ENCODE data around the gene PHLPP1. TPM values are rescaled to one million over a fixed set of nuclear protein-coding genes. Genes with fewer than 3 reads are reported as not detected.

Gene PHLPP1
- total and polyA plus RNA-seq, 2 experiments from 2014 or later: 15.7 to 73.6 TPM

GRCh38 chr18:62715759-62716615 lies 646 bp downstream of the PHLPP1 start:
- Mint-ChIP-seq H3K9me3 (peaks cover 6% of the 10 kb centered on the region; the same call in 1 of the 3 replicates), H3K4me3 (peak overlapping the region; percentile 96; the same call in 2 of the 3 replicates), H3K36me3 (ENCODE audit: low read depth) (peaks cover 25% of the 10 kb centered on the region), H3K27ac (no peak overlapping the region), H3K4me1 (peaks cover 32% of the 10 kb centered on the region), H3K27me3 (ENCODE audit: insufficient read depth, low read depth, poor library complexity) (peaks cover 19% of the 10 kb centered on the region)
- Histone ChIP-seq H3K79me2 (replicated peaks; ENCODE audit: insufficient read depth) (peaks cover 41% of the 10 kb centered on the region), H4K20me1 (replicated peaks; ENCODE audit: insufficient read depth) (peaks cover 17% of the 10 kb centered on the region), H3K9me2 (ENCODE audit: insufficient read depth) (no peaks in the 10 kb centered on the region), H3K27me3 (ENCODE audit: insufficient read depth) (no peaks in the 10 kb centered on the region), H3K4me1 (ENCODE audit: insufficient read depth) (peaks cover 31% of the 10 kb centered on the region), H3K4me3 (peak overlapping the region; percentile 65), H3K36me3 (ENCODE audit: insufficient read depth) (no peaks in the 10 kb centered on the region), H3F3A (replicated peaks; ENCODE audit: low read depth) (no peaks in the 10 kb centered on the region), H3K27ac (ENCODE audit: low read depth) (no peak overlapping the region), H3K4me2 (peak overlapping the region; percentile 82), H2AFZ (no peak overlapping the region)
- no peak for TF ChIP-seq POLR2AphosphoS5 (IDR thresholded peaks at IDR 0.05; ENCODE audit: low read depth)
- TF ChIP-seq NANOG (IDR thresholded peaks at IDR 0.05; ENCODE audit: borderline replicate concordance): no peak
- TF ChIP-seq EZH2 (IDR thresholded peaks at IDR 0.05; ENCODE audit: low read depth, unreplicated experiment): no peak
- TF ChIP-seq JUNB (IDR thresholded peaks at IDR 0.05; ENCODE audit: unreplicated experiment): no peak
- no peak for TF ChIP-seq ETS1 (IDR thresholded peaks at IDR 0.05)
- TF ChIP-seq CTCF (conservative IDR thresholded peaks at IDR 0.05; ENCODE audit: low read depth in 2 of 2): no peak
- no peak for TF ChIP-seq ZNF114 (CRISPR knock-in tag; IDR thresholded peaks at IDR 0.05)
- no peak for TF ChIP-seq CREB1 (CRISPR knock-in tag; IDR thresholded peaks at IDR 0.05; ENCODE audit: low read depth)
- no peak for TF ChIP-seq REST (IDR thresholded peaks at IDR 0.05; ENCODE audit: unreplicated experiment)
- TF ChIP-seq ZNF331 (CRISPR knock-in tag; IDR thresholded peaks at IDR 0.05; ENCODE audit: low read depth): no peak
- no peak for TF ChIP-seq ZNF462 (CRISPR knock-in tag; IDR thresholded peaks at IDR 0.05)
- ATAC-seq: no peak
- DNase-seq (ENCODE audit: low spot score): peak; percentile 41
